ENCODE data around the gene CD2. TPM values are rescaled to one million over a fixed set of nuclear protein-coding genes. Genes with fewer than 3 reads are reported as not detected.

CD2 gene
- total RNA-seq, 1 donor, result not detected

GRCh38 chr1:116739371-116740012 lies 14.7 kb upstream of the CD2 start:
- DNase-seq (ENCODE audit: low read depth), result no peak
- no peak overlapping the region for H3K4me3 ChIP-seq (ENCODE audit: low read depth, low read length)
- no peak for TF ChIP-seq CTCF (IDR thresholded peaks at IDR 0.05; ENCODE audit: insufficient read depth, low read depth, low read length)

- DNase-seq (ENCODE audit: low read depth), result no peak
- H3K4me3 ChIP-seq (ENCODE audit: low read depth, low read length), result no peak overlapping the region
- no peak for TF ChIP-seq CTCF (IDR thresholded peaks at IDR 0.05; ENCODE audit: insufficient read depth, low read depth, low read length)
These were observed 13.9 kb upstream of the CD2 start for GRCh38 chr1:116740296-116740695.

GRCh38 chr1:116740746-116741145 lies 13.5 kb upstream of the CD2 start:
- DNase-seq (ENCODE audit: low read depth), result no peak
- TF ChIP-seq CTCF (IDR thresholded peaks at IDR 0.05; ENCODE audit: insufficient read depth, low read depth, low read length), result no peak
- H3K4me3 ChIP-seq (ENCODE audit: low read depth, low read length), result no peak overlapping the region

GRCh38 chr1:116741836-116742565 lies 12.2 kb upstream of the CD2 start:
- TF ChIP-seq CTCF (IDR thresholded peaks at IDR 0.05; ENCODE audit: insufficient read depth, low read depth, low read length), result no peak
- H3K4me3 ChIP-seq (ENCODE audit: low read depth, low read length), result no peak overlapping the region
- DNase-seq (ENCODE audit: low read depth), result no peak

- no peak for DNase-seq (ENCODE audit: low read depth)
- TF ChIP-seq CTCF (IDR thresholded peaks at IDR 0.05; ENCODE audit: insufficient read depth, low read depth, low read length), result no peak
- H3K4me3 ChIP-seq (ENCODE audit: low read depth, low read length), result no peak overlapping the region
These were observed 10.7 kb upstream of the CD2 start for GRCh38 chr1:116743535-116743934.

- TF ChIP-seq CTCF (IDR thresholded peaks at IDR 0.05; ENCODE audit: insufficient read depth, low read depth, low read length), result no peak
- no peak overlapping the region for H3K4me3 ChIP-seq (ENCODE audit: low read depth, low read length)
- no peak for DNase-seq (ENCODE audit: low read depth)
These were observed 6.0 kb upstream of the CD2 start for GRCh38 chr1:116748272-116748671.
